ENCODE measurements around the gene SYNDIG1. TPM values are rescaled to one million over a fixed set of nuclear protein-coding genes. Genes with fewer than 3 reads are reported as not detected.

Gene SYNDIG1
- total RNA-seq, 1 experiment from 2014 or later = 5.4 TPM

- peaks cover 6% of the 10 kb centered on the region; the same call in 1 of the 2 replicates for H3K4me1 ChIP-seq (ENCODE audit: insufficient read depth, low read length)
- H3K4me2 ChIP-seq (ENCODE audit: insufficient read depth, insufficient read length, low read length) = no peak overlapping the region
- no peak overlapping the region for H2BK5ac ChIP-seq (ENCODE audit: insufficient read length, low read length)
- H3K79me2 ChIP-seq (ENCODE audit: insufficient read depth, low read length) = no peaks in the 10 kb centered on the region
- H3K4me1 Mint-ChIP-seq = peaks cover 41 to 45% of the 10 kb centered on the region in 2 experiments
- no peak overlapping the region for H2BK20ac ChIP-seq (ENCODE audit: low read depth, low read length, poor library complexity, severe bottlenecking)
- H4K91ac ChIP-seq (ENCODE audit: insufficient read length, low read depth, low read length) = no peak overlapping the region
- H3K14ac ChIP-seq (ENCODE audit: insufficient read depth, low read length) = no peak overlapping the region
- no peak overlapping the region for H3K23ac ChIP-seq (ENCODE audit: insufficient read length, low read depth, low read length)
- H3K4me3 Mint-ChIP-seq = no peak overlapping the region
- peaks cover 17% of the 10 kb centered on the region for H3K27me3 Mint-ChIP-seq (ENCODE audit: low read depth)
- H3K56ac ChIP-seq (ENCODE audit: insufficient read length, low read depth, low read length) = no peak overlapping the region
- H4K8ac ChIP-seq (replicated peaks; ENCODE audit: insufficient read length, low read depth, low read length) = no peak overlapping the region
- no peak overlapping the region for H2AK5ac ChIP-seq (ENCODE audit: insufficient read length, low read length)
- no peaks in the 10 kb centered on the region for H3K36me3 Mint-ChIP-seq (ENCODE audit: insufficient read depth in 1 of 3, low read depth in 3 of 3)
- H3T11ph ChIP-seq (ENCODE audit: low read length) = no peak overlapping the region
- no peak overlapping the region for H3K27ac ChIP-seq (ENCODE audit: insufficient read length, low read depth, low read length)
- H3K9me3 ChIP-seq (ENCODE audit: control insufficient read depth, low read depth, low read length) = no peaks in the 10 kb centered on the region
- no peaks in the 10 kb centered on the region for H3K27me3 ChIP-seq (ENCODE audit: insufficient read depth, low read length)
- H4K5ac ChIP-seq (ENCODE audit: insufficient read length, low read depth, low read length) = no peak overlapping the region
- WGBS (ENCODE audit: extremely low coverage, insufficient read length, low lambda C conversion rate) = no CpG with 5 or more reads among the region's 2 CpGs
- H3K4ac ChIP-seq (ENCODE audit: low read depth, low read length) = no peak overlapping the region
- DNase-seq = no peak
- H2BK120ac ChIP-seq (ENCODE audit: low read depth, low read length, poor library complexity, severe bottlenecking) = no peak overlapping the region
- no peaks in the 10 kb centered on the region for H3K79me1 ChIP-seq (ENCODE audit: insufficient read depth, low read depth, low read length, poor library complexity, severe bottlenecking)
- H3K9me3 Mint-ChIP-seq = no peaks in the 10 kb centered on the region; a peak in 2 of 5 replicates
- no peak overlapping the region for H2AFZ ChIP-seq (ENCODE audit: low read length)
- H2BK12ac ChIP-seq (ENCODE audit: insufficient read length, low read depth, low read length) = no peak overlapping the region
- H3K23me2 ChIP-seq (ENCODE audit: insufficient read length, low read depth, low read length, poor library complexity, severe bottlenecking) = no peaks in the 10 kb centered on the region
- no peaks in the 10 kb centered on the region for H4K20me1 ChIP-seq (ENCODE audit: control insufficient read depth, insufficient read depth, insufficient read length)
- TF ChIP-seq CTCF (conservative IDR thresholded peaks at IDR 0.05) = no peak
- no peak overlapping the region for H3K9ac ChIP-seq (ENCODE audit: extremely low read depth, insufficient read length, low read length)
- H3K27ac Mint-ChIP-seq = no peak overlapping the region
- no peak overlapping the region for H3K18ac ChIP-seq (ENCODE audit: insufficient read length, low read depth, low read length)
- H2BK15ac ChIP-seq (ENCODE audit: low read depth, low read length) = no peak overlapping the region
Measured at GRCh38 chr20:24450177-24450576, 19.3 kb upstream of the SYNDIG1 start.
